ENCODE data around the gene HAUS6. TPM values are rescaled to one million over a fixed set of nuclear protein-coding genes. Genes with fewer than 3 reads are reported as not detected.

Gene HAUS6
- total and polyA plus RNA-seq, 11 donors = 1.7 to 8.8 (median 5.9) TPM

GRCh38 chr9:19057033-19057432 lies 45.7 kb downstream of the HAUS6 start:
- peaks cover 0 to 18% (median 7%) of the 10 kb centered on the region in 12 donors for H3K4me1 ChIP-seq
- no peak for TF ChIP-seq CTCF (IDR thresholded peaks at IDR 0.05)
- no peak for TF ChIP-seq POLR2A (IDR thresholded peaks at IDR 0.05)
- H3K27me3 ChIP-seq = no peaks in the 10 kb centered on the region
- no peaks in the 10 kb centered on the region for H3K9me3 ChIP-seq
- intact Hi-C loops (cut with DNase I) = loop anchor here in 2 of 10 donors (5.0 to 10.0 kb wide), 2 partner anchors 45 to 68 kb away; partner anchors contain the start of genes HAUS6 (in 1 of the 2) and PLIN2 (in 1 of the 2)
- H3K27ac ChIP-seq = no peak overlapping the region
- peaks cover 0 to 67% (median 60%) of the 10 kb centered on the region in 9 donors for H3K36me3 ChIP-seq
- H3K4me3 ChIP-seq = no peak overlapping the region
- ATAC-seq = no peak
- no peak for DNase-seq

GRCh38 chr9:19050637-19051591 lies 51.8 kb downstream of the HAUS6 start:
- peaks cover 0 to 46% (median 30%) of the 10 kb centered on the region in 12 donors for H3K4me1 ChIP-seq
- H3K27ac ChIP-seq = peak overlapping the region in 6 of 12 donors; percentile 94 to 99 (median 98)
- no peak for ATAC-seq
- TF ChIP-seq CTCF (IDR thresholded peaks at IDR 0.05) (no peak), POLR2A (IDR thresholded peaks at IDR 0.05) (no peak)
- 61 to 70% (median 64%) methylated on average over 12 of the region's 12 CpGs for WGBS, 4 donors
- no peaks in the 10 kb centered on the region for H3K27me3 ChIP-seq
- intact Hi-C loops (cut with DNase I) = loop anchor here in 1 of 10 donors (10.0 kb wide), 1 partner anchor 74 kb away; the partner anchor contains the start of gene PLIN2
- H3K4me3 ChIP-seq = peak overlapping the region; percentile 71 to 98 (median 88)
- peaks cover 0 to 19% (median 3%) of the 10 kb centered on the region in 9 donors for H3K36me3 ChIP-seq
- DNase-seq = no peak
- H3K9me3 ChIP-seq = no peaks in the 10 kb centered on the region

- DNase-seq (peak in 1 of 5 donors; percentile 12), ATAC-seq (peak in 1 of 4 donors; percentile 23)
- WGBS, 4 donors = 4 to 12% (median 6%) methylated on average over 33 of the region's 33 CpGs
- Histone ChIP-seq H3K9me3 (no peaks in the 10 kb centered on the region), H3K4me3 (peak overlapping the region; percentile 71 to 98 (median 88)), H3K27me3 (no peaks in the 10 kb centered on the region), H3K4me1 (peaks cover 0 to 46% (median 30%) of the 10 kb centered on the region in 12 donors), H3K36me3 (peaks cover 0 to 14% (median 0%) of the 10 kb centered on the region in 9 donors), H3K27ac (peak overlapping the region in 11 of 12 donors; percentile 84 to 99 (median 97))
- no peak for TF ChIP-seq POLR2A (IDR thresholded peaks at IDR 0.05)
- no peak for TF ChIP-seq CTCF (IDR thresholded peaks at IDR 0.05)
- intact Hi-C loops (cut with DNase I) = loop anchor here in 8 of 10 donors (1.0 to 10.0 kb wide), 9 partner anchors 75 to 415 kb away; partner anchors contain the start of gene PLIN2 (in 1 of the 8)
These were observed 52.6 kb downstream of the HAUS6 start for GRCh38 chr9:19049917-19050636.
